Hematopoietic multipotent progenitor cell (in vitro differentiated cells): ENCODE data around the gene SELENBP1. TPM values are rescaled to one million over a fixed set of nuclear protein-coding genes. Genes with fewer than 3 reads are reported as not detected.

Experiments
- DNase-seq, 3 donors: peaks; one replicate each; pipeline ENCODE4 v3.0.0-alpha.2; 2011 to 2015; ENCODE audit warnings: low read depth in 2 of 3, low spot score in 2 of 3
- total RNA-seq: library from RNA; depleted of rRNA; stranded (reverse); fragments of >200 nt; gene quantifications from one replicate; pipeline ENCODE4 v1.2.3, GENCODE V29; 2012

SELENBP1 gene
- total RNA-seq, 1 donor: 3.0 TPM

DNA sequence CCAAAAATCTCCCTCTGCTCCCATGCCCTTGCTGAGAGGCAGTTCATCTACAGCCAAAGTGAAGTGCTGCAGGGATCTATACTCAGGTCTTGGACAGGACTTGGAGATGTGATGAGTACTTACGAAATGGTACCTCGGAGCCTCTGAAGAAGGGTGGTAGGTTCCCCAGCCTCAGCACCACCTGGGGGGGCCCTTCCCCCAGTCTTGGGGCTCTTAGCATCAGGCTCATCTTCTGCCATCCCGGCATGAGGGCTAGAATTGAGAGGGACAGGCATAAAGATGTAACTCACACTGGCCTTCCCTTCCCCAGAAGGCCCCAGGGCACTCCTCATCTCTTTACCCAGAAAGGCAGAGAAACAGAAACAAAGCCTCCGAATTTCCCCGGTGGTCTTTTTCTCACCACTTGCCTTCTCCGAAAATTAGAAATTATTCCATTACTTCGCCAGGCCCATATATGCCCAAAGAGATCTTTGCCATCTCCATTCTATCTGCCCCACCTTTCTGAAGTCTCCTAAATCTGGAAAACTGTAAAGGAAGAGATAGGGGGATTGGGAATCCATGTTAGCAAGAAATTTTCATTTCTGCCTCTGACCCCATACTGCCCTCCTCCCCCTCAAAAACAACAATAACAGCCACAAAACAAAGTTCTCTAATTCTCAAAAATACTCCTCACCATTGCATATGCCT lies 26.3 kb downstream of the SELENBP1 start:
- peak in 1 of 3 donors; percentile 26 for DNase-seq

DNA sequence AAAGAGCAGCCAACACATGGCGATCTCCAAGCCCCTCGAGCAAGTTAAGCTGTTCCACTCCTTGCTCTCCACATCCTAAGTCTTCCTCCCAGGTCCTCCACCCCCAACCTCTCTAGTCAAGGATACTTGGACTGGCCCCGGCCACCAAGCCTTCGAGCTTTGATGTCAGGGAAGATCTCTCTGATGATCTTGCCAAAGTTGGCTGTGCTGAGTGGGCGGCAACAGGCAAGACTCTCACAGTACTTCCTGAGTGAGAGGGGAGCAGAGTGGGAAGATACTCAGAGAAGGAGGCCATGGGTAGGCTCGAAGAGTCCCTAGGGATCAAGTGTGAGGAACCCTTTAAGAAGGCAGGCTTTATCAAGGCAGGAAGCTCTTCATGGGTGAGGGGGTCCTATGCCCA lies 28.2 kb downstream of the SELENBP1 start:
- no peak for DNase-seq

DNA sequence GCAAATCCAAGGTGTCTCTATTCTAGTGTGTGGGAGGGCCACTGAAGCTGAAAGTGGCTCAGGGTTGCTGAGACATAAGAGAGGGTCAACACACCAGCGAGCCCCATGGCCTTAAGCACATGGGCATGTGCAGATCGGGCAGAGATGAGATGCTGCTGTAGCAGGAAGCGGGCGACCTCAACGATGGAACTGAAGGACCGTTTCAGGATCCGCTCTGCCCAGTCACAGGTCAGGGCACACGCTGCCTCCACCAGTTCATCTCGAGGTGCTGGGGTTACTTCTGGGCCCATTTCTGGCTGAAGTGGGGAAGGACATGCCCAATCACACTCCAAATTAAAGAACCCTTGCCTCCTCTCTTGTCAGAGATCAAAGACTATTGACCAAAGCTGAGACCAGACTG lies 28.9 kb downstream of the SELENBP1 start:
- no peak for DNase-seq

DNA sequence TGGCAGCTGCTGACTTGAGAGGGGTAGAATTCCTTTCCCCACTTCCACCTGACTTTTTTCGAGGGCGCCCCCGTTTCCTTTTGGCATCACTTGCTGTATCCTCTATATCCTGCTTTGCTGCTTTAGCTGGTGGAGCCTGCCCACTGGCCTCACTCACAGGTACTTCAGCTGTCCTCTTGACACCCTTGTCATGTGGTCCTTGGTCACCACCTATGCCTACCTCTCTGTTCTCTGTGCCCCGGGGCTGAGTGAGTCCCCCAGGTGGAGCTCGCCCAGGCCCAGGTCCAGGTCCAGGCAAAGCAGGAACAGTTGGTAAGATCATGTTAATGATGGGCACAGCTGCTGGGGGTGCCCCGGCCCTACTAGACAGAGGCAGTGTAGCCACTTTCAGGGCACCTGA lies 29.9 kb downstream of the SELENBP1 start:
- DNase-seq: no peak

DNA sequence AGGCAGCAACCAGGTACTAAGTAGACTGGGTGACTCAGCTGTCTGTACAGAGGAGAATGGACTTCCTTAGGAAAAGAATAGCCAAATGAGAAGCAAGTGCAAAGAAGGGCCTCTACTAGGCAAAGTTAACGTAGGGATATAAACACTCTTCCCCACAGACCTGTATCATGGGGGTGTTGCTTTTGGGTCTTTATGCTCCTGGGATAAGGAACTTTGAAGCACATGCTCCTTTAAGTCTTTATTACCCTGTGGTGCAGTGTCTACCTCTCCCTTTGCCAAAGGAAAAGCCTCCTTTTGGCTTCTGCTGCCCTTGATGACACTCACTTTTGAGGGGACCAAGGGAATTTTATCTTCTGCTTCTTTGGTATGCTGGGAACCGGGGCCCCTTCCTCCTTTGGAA lies 30.5 kb downstream of the SELENBP1 start:
- no peak for DNase-seq

DNA sequence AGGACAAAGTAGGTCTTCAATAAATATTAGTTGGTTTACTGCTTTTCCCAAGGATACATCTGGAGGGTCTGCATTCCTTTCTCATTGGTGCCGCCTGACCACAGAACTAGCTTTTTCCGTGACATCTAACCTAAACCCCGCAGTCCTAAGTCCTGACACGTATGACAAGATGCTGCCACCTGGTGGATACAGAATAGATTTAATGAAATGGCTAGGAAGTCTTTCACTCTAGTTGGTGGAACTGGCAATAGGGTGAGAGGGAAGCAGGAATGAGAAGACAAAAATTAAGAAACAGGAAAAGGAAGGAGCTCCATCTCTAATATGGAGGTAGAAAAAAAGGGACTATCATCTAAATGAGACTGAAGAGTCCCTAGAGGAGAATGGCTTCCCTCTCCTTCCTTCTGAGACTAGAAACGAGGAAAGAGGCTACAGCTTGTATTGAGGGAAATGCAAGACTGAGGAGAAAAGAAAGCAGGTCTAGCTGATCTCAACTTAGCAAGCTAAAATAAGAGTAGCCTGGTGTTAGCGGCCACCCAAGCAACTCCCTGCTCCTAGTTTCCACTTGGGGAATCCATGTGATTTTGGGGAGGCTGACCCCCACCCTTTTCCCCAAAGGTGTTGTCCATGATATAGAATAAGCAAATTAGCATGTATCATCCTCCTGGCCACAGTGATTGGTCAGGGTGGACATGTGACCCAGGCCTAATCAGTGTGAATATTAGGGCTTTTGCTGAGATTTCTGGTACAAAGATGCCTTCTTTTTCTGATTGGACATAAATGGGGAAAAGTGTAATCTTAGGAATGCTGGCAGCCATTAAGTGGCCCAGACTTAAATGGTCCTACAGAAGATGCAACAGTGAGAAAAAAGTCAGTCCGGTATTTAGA lies 31.4 kb downstream of the SELENBP1 start:
- peak in 2 of 3 donors; percentile 79 to 87 for DNase-seq

DNA sequence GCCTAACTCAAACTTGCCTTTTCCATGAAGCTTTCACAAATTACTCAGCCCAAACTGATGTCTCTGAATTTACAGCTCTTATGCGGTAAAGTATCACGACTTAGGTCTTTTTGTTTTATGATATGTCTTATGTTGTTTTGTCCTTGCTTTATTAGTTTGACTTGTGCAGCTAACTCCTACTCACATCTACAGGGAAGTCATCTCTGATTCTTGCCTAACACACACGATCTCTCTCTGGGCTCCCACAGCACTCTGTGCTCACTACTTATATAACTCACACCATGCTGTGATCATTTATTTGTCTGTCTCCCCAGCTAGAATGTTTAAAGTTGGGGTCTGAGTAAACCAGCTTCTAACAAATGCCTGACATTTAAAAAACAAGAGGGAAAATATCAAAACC lies 35.9 kb downstream of the SELENBP1 start:
- no peak for DNase-seq

DNA sequence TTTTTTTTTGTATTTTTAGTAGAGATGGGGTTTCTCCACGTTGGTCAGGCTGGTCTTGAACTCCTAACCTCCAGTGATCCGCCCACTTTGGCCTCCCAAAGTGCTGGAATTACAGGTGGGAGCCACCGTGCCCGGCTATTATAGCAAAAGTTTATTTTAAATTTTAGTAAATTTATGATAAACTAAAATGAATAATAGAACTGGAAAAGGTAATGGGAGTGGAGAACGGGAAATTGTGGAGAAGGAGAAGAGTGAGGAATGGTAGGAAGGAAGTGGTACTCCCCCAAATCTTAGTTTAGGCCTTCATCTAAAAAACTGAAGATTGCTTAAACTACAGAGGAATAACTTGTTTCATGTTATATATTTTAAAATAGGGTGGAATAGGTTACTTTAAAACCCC lies 37.7 kb downstream of the SELENBP1 start:
- no peak for DNase-seq

DNA sequence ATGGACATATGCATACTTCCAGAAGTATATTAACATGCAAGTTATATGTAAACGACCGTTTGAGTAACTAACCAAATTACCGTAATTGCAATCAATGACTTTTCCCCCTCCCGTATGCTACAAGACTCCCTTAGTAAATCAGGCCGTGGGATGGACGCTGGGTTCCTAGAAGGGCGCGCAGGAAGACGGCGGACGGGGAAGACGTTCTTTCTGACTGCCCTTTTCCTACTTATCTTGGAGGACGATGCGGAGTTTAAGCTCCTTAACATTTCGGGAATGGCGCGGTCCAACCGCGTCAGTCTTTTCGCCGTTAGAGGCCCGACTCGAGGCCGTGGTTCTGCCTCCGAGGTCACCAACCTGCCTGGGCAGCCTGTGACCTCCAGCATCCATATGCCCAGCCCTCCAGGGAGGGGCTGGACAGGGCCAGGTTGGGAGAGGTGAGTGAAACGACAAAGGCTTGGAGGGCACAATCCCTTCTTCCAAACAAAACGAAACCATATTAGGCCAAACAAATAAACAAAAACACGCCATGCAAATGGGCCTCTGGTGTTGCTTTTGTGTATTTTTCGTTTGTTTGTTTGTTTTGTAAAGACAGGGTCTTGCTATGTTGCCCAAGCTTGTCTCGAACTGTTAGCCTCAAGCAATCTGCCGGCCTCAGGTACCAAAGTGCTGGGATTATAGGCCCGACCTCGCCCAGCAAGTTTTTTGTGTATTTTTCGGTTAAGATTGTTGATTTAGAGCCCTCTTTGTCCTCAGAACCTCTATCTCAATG lies 44.4 kb downstream of the SELENBP1 start:
- peak in 1 of 3 donors; percentile 7 for DNase-seq

DNA sequence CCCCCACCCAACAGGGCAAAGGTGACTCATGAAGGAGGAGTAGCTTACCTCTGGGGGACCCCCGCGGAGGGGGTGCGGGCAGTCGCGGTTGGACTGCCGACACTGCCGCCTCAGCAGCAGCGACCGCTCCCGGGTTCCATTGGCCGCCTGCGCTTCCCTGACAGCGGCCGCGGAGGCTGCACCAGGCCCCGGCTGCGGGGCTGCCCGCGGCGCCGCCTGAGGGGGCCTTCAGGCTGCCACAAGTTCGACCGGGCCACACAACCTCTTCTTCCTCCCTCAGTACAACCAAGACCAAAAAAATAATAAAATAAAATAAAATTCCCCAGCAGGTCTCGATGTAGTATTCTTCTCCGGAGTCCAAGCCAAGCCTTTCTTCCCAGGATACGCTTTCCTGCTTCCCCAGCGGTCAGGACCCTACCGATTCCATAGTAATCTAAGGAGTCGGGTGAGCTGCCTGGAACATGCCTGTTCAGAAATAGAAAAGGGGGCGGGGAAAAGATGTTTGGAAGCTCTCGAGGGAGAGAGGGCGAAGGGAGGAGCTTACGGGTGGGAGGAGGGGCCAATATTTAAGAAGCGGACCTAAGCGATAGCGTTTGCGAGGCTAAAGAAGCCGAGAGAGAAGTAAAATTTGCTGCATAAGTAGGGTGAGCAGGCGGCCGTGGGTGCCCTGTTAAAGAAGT lies 45.1 kb downstream of the SELENBP1 start, which contains the start of gene PI4KB:
TSS of gene PI4KB (minus strand) at position 194 of the 680 bp plus-strand sequence. CDS start 10,935 bp downstream, outside the sequence.
- peak; percentile 73 to 99 (median 98) for DNase-seq

DNA sequence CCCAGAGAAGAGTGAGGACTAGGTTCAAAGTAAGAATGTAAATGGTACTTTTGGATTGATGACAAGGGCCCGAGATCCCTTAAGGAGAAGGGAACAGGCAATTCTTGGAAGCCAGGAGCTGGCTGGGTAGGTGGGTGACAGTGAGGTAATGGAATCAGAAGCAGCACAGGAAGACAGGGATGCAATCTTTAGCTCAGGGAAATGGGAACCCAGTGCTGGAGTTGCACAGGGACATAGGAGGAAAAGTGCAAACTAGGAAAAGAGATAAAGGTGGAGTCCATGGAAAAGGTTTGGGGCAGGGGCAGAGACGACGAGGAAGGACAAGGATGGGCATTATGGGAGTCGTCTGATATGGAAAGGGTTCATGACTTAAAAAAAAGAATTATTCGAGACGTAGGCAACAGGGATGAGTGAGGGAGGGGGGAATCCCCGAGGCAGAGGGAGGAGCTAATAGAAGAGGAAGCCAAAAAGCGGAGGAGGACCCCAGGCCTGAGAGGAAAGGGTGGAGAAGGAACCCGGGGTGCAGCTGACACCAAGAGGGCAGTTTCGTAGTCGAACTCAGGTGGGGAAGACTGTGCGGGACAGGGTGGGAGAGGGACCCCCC lies 45.8 kb downstream of the SELENBP1 start:
- peak in 2 of 3 donors; percentile 75 to 81 for DNase-seq

DNA sequence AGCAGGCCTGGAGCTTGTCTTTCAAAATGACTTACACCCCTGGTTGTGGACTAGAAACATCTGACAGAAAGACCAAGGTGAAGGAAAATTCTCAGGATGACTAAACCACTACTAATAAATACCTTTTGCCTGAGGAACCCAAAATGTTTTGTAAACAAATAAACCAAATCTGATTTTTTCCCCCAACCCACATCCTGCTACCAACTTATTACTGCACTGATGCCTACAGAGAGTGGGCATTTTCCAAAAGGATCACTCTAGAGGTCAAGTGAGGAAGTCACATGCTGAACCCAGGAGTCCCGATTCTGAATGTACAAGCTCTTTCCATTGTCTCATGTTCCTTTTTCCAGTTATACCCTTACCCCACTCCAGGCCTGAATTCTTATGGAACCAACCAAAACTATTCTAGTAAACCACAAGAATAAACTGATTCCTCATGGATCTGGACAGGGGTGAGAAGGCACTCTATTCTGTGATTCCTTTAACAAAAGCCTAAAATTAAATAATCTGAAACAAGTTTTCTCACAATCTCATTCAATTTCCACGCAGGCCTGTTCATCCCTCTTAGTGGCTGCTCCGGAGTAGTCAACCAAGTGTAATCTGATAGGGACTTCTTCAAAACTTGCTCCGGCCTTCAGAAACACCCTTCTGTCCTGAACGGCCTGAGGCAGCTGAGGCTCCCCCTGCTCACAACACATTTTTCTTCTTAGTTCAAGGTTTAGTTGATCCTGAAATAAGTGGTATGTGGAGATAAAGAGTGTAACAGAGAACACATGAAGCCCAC lies 46.7 kb downstream of the SELENBP1 start:
- no peak for DNase-seq

DNA sequence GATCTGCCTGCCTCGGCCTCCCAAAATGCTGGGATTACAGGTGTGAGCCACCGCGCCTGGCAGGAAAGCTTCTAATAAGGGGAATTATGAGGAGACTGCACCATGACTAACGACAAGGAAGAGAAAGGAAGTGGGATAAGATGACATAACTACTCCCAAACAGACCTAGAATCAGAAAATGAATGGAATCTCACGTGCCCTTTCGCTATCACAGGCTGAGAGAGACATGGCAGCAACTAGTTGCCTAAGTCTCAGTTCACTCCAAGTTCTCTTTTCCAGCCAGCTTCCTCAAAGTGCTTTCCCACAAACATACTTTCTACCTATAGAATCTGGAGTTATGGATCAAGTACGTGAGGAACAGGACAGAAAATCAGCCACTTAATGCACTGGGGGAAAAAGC lies 47.3 kb downstream of the SELENBP1 start:
- DNase-seq: no peak

DNA sequence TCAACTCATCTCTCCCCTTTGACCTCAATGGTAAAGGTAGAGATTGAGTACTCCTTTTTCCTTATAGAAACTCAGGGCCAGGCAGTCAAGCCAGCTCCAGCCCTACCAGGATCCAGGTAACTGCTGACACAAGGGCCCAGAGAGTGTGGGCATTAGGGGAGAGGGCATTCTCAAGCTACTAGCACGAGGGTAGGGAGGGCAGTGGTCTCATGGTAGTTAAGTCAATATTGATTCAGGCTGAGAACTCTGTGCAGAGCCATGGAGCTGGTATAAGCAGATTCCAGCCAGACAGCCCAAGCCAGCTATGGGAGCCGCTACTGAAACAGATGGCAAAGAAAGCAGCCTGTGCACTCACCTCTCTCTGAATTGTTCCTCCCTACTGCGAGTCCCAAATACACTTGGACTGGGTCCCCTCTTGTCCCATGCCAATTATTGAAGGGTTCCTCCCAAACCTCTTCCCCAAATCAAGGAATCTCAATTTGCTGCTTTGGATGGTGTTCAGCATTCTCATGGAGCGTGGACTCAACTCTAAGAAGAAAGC lies 48.0 kb downstream of the SELENBP1 start:
- DNase-seq: no peak

DNA sequence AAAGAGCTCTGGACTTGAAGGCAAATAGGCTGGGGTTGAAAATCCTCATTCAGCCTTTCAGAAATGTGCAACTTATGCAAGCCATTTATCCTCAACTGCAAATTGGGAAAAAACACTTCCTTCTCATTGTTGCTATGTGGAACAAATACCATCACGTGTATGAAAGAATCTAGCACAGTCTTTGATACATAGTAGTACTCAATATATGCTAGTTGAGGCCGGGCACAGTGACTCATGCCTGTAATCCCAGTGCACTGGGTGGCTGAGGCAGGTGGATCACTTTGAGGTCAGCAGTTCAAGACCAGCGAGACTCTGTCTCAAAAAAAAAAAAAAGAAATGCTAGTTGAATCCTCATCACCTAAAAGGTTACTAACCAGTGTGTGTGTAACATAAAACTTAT lies 53.5 kb downstream of the SELENBP1 start:
- DNase-seq: no peak

DNA sequence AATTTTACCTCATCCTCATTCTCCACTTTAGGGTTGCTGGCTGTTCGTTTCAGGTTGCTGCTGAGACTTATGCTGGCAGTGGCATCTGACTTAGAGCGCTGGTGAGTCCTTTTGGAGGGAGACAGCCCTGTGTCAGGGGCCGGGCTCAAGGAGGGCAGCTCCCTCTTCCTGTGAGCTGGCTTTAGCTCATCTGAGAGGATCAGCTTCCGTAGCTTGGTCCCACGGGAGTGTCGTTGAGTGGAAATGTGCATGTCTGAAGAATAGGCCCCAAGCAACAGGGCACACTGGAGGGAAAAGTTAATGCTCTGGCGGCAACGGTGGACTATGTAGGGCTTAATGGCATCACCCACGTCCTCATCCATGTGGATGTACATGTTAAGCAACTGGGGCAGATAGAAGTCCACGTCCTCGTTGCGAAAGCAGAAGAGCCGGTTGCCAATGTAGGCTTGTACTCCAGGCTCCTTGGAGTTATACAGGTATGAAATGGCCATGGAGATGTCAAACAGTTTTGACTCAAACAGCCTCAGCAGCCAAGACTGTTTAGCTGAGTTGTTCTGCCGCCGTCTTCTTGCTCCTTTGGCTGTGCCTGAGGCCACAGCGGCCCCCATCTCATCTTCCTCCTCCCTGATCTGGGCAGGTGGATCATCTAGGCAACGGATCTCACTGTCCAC lies 56.8 kb downstream of the SELENBP1 start:
- no peak for DNase-seq
